Skeletal muscle tissue (tissue), 4 donors: Measurements from ENCODE around the gene PRKAR2A. TPM values are rescaled to one million over a fixed set of nuclear protein-coding genes. Genes with fewer than 3 reads are reported as not detected.

Experiments used
- H3K27ac ChIP-seq: one replicate; pipeline ENCODE4 v1.7.0; 2013; ENCODE audit warnings: mild to moderate bottlenecking, low read depth, low read length, inconsistent platforms
- H3K27me3 ChIP-seq, 3 donors: one replicate each; pipeline ENCODE4 v1.7.0; 2013; ENCODE audit warnings: low read length in 3 of 3; ENCODE audit not compliant: control insufficient read depth in 3 of 3, insufficient read depth in 3 of 3
- H3K36me3 ChIP-seq, 3 donors: one replicate each; pipeline ENCODE4 v1.7.0; 2013; ENCODE audit warnings: low read length in 3 of 3; ENCODE audit not compliant: control insufficient read depth in 3 of 3, insufficient read depth in 3 of 3
- H3K4me1 ChIP-seq, 3 donors: one replicate each; pipeline ENCODE4 v1.7.0; 2013; ENCODE audit warnings: low read length in 3 of 3, mild to moderate bottlenecking in 3 of 3; ENCODE audit not compliant: control insufficient read depth in 3 of 3, insufficient read depth in 3 of 3
- H3K4me3 ChIP-seq, 3 donors: one replicate each; pipeline ENCODE4 v1.7.0; 2013; ENCODE audit warnings: low read length in 3 of 3
- H3K9ac ChIP-seq, 3 donors: one replicate each; pipeline ENCODE4 v1.7.0; 2013; ENCODE audit warnings: low read length in 3 of 3, mild to moderate bottlenecking in 3 of 3, moderate library complexity in 2 of 3, low read depth in 1 of 3
- H3K9me3 ChIP-seq, 3 donors: one replicate each; pipeline ENCODE4 v1.7.0; 2013; ENCODE audit warnings: low read length in 3 of 3; ENCODE audit not compliant: control insufficient read depth in 3 of 3
- total RNA-seq: library from RNA; depleted of rRNA; stranded (reverse); fragments of >200 nt; gene quantifications from one replicate; pipeline ENCODE4 v1.2.3, GENCODE V29; 2014
- donor health status: Osteomylitis.

PRKAR2A gene
- total RNA-seq, 1 donor from 2014 or later, result 26.6 TPM

DNA sequence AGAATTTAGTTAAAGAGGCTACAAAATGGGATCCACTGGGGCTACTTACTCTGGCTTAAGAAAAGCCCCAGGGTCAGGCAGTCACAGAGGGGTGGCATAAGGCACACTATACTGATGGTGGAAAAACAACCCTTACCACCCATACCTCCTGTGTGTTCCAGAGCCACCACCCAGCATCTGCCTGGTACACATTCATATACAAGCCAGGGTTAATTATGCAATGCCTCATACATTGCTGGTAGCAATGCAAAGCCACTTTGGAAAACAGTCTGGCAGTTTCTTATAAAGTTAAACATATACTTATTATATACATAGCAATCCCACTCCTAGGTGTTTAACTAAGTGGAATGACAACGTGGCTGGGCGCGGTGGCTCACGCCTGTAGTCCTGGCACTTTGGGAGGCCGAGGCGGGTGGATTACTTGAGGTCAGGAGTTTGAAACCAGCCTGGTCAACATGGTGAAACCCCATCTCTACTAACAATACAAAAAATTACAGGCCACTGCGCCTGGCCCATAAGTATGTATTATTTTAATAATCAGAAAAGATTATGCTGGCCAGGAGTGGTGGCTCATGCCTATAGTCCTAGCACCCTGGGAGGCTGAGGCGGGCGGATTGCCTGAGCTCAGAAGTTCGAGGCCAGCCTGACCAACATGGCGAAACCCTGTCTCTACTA is 146.8 kb downstream of the PRKAR2A start:
- H3K27ac ChIP-seq, result no peak overlapping the region
- H3K9me3 ChIP-seq, result no peaks in the 10 kb centered on the region
- H3K27me3 ChIP-seq, result no peaks in the 10 kb centered on the region
- no peak overlapping the region for H3K9ac ChIP-seq
- H3K4me1 ChIP-seq, result no peaks in the 10 kb centered on the region
- no peak overlapping the region for H3K4me3 ChIP-seq
- peaks cover 0 to 13% (median 12%) of the 10 kb centered on the region in 3 donors for H3K36me3 ChIP-seq

DNA sequence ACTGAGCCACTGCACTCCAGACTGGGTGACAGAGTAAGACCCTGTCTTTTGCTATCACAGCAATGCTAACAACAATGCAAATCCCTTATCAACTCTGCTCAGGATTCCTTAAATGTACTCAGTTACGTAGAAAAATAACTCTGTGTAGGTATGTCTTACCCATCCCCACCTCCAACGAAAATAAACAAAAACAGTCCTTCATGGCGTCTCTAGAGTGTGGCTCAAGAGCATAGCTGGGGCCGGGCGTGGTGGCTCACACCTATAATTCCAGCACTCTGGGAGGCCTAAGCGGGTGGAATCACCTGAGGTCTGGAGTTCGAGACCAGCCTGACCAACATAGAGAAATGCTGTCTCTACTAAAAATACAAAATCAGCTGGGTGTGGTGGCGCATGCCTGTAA is 148.8 kb downstream of the PRKAR2A start:
- Histone ChIP-seq H3K36me3 (peaks cover 8 to 28% (median 27%) of the 10 kb centered on the region in 3 donors), H3K9me3 (no peaks in the 10 kb centered on the region), H3K27me3 (no peaks in the 10 kb centered on the region), H3K9ac (no peak overlapping the region), H3K4me1 (peaks cover 3 to 8% (median 5%) of the 10 kb centered on the region in 3 donors), H3K4me3 (no peak overlapping the region), H3K27ac (no peak overlapping the region)

DNA sequence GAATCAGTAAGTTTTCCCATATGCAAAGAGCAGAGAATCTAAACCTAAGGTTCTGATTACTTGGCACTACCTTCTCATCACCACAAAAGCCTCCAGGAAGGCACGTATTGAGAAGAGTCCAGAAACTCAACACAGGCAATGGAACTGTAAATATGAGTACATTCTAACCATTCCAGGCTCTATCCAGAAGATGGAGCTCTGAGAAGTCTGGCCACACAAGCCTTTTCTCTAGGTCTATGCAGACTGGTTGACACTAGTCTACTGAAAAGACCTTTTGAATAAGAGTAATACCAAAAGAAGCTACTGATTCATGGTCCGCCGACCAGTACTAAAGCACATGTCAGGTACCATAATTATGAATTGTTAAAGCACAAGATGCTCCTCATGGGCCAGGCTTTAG is 149.7 kb downstream of the PRKAR2A start:
- Histone ChIP-seq H3K4me1 (peaks cover 3 to 8% (median 5%) of the 10 kb centered on the region in 3 donors), H3K4me3 (no peak overlapping the region), H3K9ac (no peak overlapping the region), H3K9me3 (no peaks in the 10 kb centered on the region), H3K27me3 (no peaks in the 10 kb centered on the region), H3K36me3 (peaks cover 16 to 37% (median 35%) of the 10 kb centered on the region in 3 donors), H3K27ac (no peak overlapping the region)

DNA sequence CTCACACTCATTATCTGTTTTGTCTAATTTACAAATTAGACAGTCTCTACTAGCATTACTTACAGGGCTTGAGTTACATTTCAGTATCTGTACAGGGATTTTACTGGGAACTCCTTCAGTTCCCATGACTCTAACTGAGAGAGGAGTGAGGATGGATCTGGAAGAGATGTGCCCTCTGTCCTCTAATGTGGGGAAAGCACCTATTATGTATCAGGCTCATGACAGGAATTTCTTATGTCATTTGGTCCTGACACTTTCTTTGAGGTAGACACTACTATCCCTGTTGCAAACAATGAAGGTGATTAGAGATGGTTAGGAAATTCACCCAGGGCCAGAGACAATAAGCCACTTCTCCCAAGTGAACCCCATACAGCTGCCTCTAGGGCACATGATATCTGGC is 151.1 kb downstream of the PRKAR2A start:
- Histone ChIP-seq H3K27ac (no peak overlapping the region), H3K4me1 (peaks cover 3 to 8% (median 5%) of the 10 kb centered on the region in 3 donors), H3K27me3 (no peaks in the 10 kb centered on the region), H3K36me3 (peaks cover 24 to 49% (median 45%) of the 10 kb centered on the region in 3 donors), H3K4me3 (no peak overlapping the region), H3K9ac (no peak overlapping the region), H3K9me3 (no peaks in the 10 kb centered on the region)

Other genes starting within 250 kb of the PRKAR2A start
- 182 TPM for gene UQCRC1, start 238.2 kb downstream of the PRKAR2A start, total RNA-seq
- not detected for gene TMEM89, start 226.1 kb downstream of the PRKAR2A start, total RNA-seq
- gene SLC26A6, start 212.4 kb downstream of the PRKAR2A start, total RNA-seq, result 9.4 TPM
- under 0.01 TPM for gene CELSR3, start 185.0 kb downstream of the PRKAR2A start, total RNA-seq
- 3.1 TPM for gene NCKIPSD, start 162.0 kb downstream of the PRKAR2A start, total RNA-seq
- gene IP6K2, start 130.7 kb downstream of the PRKAR2A start, total RNA-seq, result 33.9 TPM
- gene SLC25A20, start 51.0 kb upstream of the PRKAR2A start, total RNA-seq, result 15.1 TPM
- gene ARIH2, start 71.0 kb upstream of the PRKAR2A start, total RNA-seq, result 51.7 TPM
- gene P4HTM, start 142.4 kb upstream of the PRKAR2A start, total RNA-seq, result 17.2 TPM
- gene WDR6, start 159.5 kb upstream of the PRKAR2A start, total RNA-seq, result 54.3 TPM
- gene DALRD3, start 170.7 kb upstream of the PRKAR2A start, total RNA-seq, result 27.7 TPM
- 39.1 TPM for gene NDUFAF3, start 174.2 kb upstream of the PRKAR2A start, total RNA-seq
- 523 TPM for gene IMPDH2, start 181.5 kb upstream of the PRKAR2A start, total RNA-seq
- 92.9 TPM for gene QRICH1, start 246.2 kb upstream of the PRKAR2A start, total RNA-seq